Stimulated activated effector memory CD8-positive, alpha-beta T cell treated with anti-CD3 and anti-CD28 coated beads, Interleukin-12 subunit alpha, Interleukin-12 subunit beta, amount 100 ng/mL, for 72 hours (primary cell): ENCODE measurements around the gene MSRB2.

Experiments used
- ATAC-seq: fragments of 150-1000 bp; cut with Tn5 transposase; 2 replicates; pipeline ENCODE4 v1.10.0; 2021
- DNase-seq, 2 donors: peaks; one replicate each; pipeline ENCODE4 v3.0.0; 2021 to 2022; ENCODE audit warnings: low spot score in 2 of 2
- H3K27ac Mint-ChIP-seq: one replicate; pipeline ENCODE4 v1.8.0; 2022; ENCODE audit warnings: mild to moderate bottlenecking, mixed read lengths
- H3K36me3 Mint-ChIP-seq: one replicate; pipeline ENCODE4 v1.8.0; 2022; ENCODE audit warnings: mild to moderate bottlenecking, mixed read lengths
- H3K4me1 Mint-ChIP-seq: one replicate; pipeline ENCODE4 v1.8.0; 2022; ENCODE audit warnings: mixed read lengths
- H3K4me3 Mint-ChIP-seq: one replicate; pipeline ENCODE4 v1.8.0; 2022; ENCODE audit warnings: mild to moderate bottlenecking, mixed read lengths
- H3K9me3 Mint-ChIP-seq: one replicate; pipeline ENCODE4 v1.8.0; 2022; ENCODE audit warnings: mixed read lengths

MSRB2 gene

DNA sequence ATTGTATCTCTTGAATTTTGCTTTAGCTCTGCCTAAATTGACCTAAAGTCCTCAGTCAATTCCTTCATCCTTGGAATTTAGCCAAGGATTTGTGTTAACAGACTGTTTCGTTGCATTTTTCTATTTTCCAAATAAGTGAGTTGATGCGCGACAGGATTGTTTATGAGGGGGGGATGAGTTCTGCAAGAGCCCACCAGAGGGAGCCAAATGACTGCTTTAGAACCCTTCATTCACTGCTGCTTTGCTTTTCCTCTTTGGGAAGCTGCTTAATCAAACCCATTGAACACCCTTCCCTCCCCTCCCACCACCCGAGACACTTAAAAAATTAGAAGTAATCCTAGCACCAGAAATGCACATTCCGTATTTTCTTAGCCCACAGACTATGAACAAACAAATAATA is 63.0 kb downstream of the MSRB2 start:
- no peak for DNase-seq

DNA sequence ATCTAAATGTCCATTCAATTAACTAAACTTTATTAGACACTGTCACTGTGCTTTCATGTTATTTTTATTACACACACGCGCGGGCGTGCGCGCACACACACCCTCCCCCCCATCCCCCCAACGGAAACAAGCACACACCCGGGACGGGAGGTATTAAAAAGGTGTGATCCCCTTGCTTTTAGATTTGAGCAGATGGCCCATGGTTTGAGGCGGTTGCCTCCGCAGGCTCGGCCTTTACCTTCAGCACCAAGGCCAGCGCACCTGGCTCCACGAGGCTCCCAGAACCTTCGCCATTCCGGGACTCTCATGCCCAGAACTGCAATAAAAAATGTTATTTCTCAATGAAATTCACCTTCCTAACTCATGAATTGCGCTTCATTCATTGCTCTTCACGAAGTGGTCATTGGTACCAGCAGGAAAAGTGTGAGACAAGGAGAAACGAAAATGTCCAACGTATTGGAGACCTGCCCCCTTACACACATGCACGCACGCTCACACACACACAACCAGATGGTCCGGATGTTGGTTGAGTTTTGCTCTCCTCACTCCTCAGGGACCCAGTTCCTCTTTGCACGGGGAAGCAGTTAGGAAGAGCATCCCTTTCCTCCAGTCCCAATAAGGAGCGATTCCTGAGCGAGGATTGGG is 76.0 kb downstream of the MSRB2 start:
- H3K27ac Mint-ChIP-seq = no peak overlapping the region
- no peak overlapping the region for H3K4me3 Mint-ChIP-seq
- no peak for ATAC-seq
- no peaks in the 10 kb centered on the region for H3K9me3 Mint-ChIP-seq
- no peaks in the 10 kb centered on the region for H3K4me1 Mint-ChIP-seq
- no peaks in the 10 kb centered on the region for H3K36me3 Mint-ChIP-seq
- DNase-seq = no peak

More for the DNA sequence above, 63.0 kb downstream of the MSRB2 start:
- ATAC-seq = peak; percentile 67
- no peak overlapping the region for H3K4me3 Mint-ChIP-seq
- no peaks in the 10 kb centered on the region for H3K36me3 Mint-ChIP-seq
- no peaks in the 10 kb centered on the region for H3K9me3 Mint-ChIP-seq
- no peak overlapping the region for H3K27ac Mint-ChIP-seq
- H3K4me1 Mint-ChIP-seq = no peaks in the 10 kb centered on the region
